CD8-positive, alpha-beta memory T cell (primary cell): Measurements from ENCODE around the gene ACAP1. TPM values are rescaled to one million over a fixed set of nuclear protein-coding genes. Genes with fewer than 3 reads are reported as not detected.

Experiments used
- CTCF ChIA-PET: fragments of 350-600 bp; sonication (Branson Sonifier 250); formaldehyde crosslinking; loops from one replicate; lab custom pipeline; 2021; ENCODE audit warnings: antibody characterized with exemption; lab: Charles Lee
- POLR2A ChIA-PET: fragments of 350-600 bp; sonication (Branson Sonifier 250); formaldehyde crosslinking; loops from one replicate; lab custom pipeline; 2021; ENCODE audit warnings: antibody characterized with exemption; lab: Charles Lee
- DNase-seq, 5 donors: peaks; one replicate each; pipeline versions ENCODE4 v3.0.0 to v3.0.0-alpha.2; 2020 to 2022; ENCODE audit warnings: mixed read lengths in 1 of 5
- H3K27ac ChIP-seq: one replicate; pipeline ENCODE4 v1.7.0; 2013; ENCODE audit warnings: low read depth, mild to moderate bottlenecking, low read length, moderate library complexity
- H3K27me3 ChIP-seq: 2 replicates; pipeline ENCODE4 v1.7.0; 2013; ENCODE audit warnings: low read length, mild to moderate bottlenecking; ENCODE audit not compliant: insufficient read depth, poor library complexity, severe bottlenecking
- H3K36me3 ChIP-seq: 2 replicates; pipeline ENCODE4 v1.7.0; 2013; ENCODE audit warnings: mild to moderate bottlenecking, low read length, moderate library complexity; ENCODE audit not compliant: insufficient read depth
- H3K4me1 ChIP-seq: 2 replicates; pipeline ENCODE4 v1.7.0; 2013; ENCODE audit warnings: mild to moderate bottlenecking, low read length, moderate library complexity; ENCODE audit not compliant: insufficient read depth
- H3K4me3 ChIP-seq: 2 replicates; pipeline ENCODE4 v1.7.0; 2013; ENCODE audit warnings: mild to moderate bottlenecking, low read length
- H3K9me3 ChIP-seq: 2 replicates; pipeline ENCODE4 v1.7.0; 2013; ENCODE audit warnings: mild to moderate bottlenecking, low read length
- H3K27ac Mint-ChIP-seq, 8 donors: one replicate each; pipeline ENCODE4 v1.8.0; 2020 to 2021; ENCODE audit warnings: mixed read lengths in 8 of 8, mild to moderate bottlenecking in 6 of 8, inconsistent platforms in 3 of 8, moderate library complexity in 3 of 8
- H3K27me3 Mint-ChIP-seq, 2 donors: one replicate each; pipeline ENCODE4 v1.8.0; 2020 to 2021; ENCODE audit warnings: mixed read lengths in 2 of 2, mild to moderate bottlenecking in 1 of 2, moderate library complexity in 1 of 2
- H3K36me3 Mint-ChIP-seq, 3 donors: one replicate each; pipeline ENCODE4 v1.8.0; 2020 to 2021; ENCODE audit warnings: mixed read lengths in 3 of 3, inconsistent platforms in 1 of 3, mild to moderate bottlenecking in 1 of 3
- H3K4me1 Mint-ChIP-seq, 3 donors: one replicate each; pipeline ENCODE4 v1.8.0; 2020 to 2021; ENCODE audit warnings: mixed read lengths in 3 of 3, inconsistent platforms in 1 of 3, mild to moderate bottlenecking in 1 of 3
- H3K4me3 Mint-ChIP-seq, 7 donors: one replicate each; pipeline ENCODE4 v1.8.0; 2020 to 2021; ENCODE audit warnings: mixed read lengths in 7 of 7, mild to moderate bottlenecking in 6 of 7, moderate library complexity in 4 of 7, inconsistent platforms in 2 of 7
- H3K9me3 Mint-ChIP-seq, 5 donors: one replicate each; pipeline ENCODE4 v1.8.0; 2020 to 2022; ENCODE audit warnings: mixed read lengths in 5 of 5, mild to moderate bottlenecking in 3 of 5, moderate library complexity in 2 of 5, inconsistent platforms in 1 of 5
- polyA plus RNA-seq: library from polyadenylated mRNA; unstranded; fragments of 300-500 nt; fragmentation: Illumina TruSeq; gene quantifications from one replicate; pipeline ENCODE4 v1.2.3, GENCODE V29; 2021
- total RNA-seq, 2 experiments: library from RNA; stranded (reverse); gene quantifications; one replicate each; pipeline ENCODE4 v1.2.3, GENCODE V29; 2021

Gene ACAP1
- total and polyA plus RNA-seq, 3 experiments from 2014 or later = 216 to 274 (median 225) TPM

GRCh38 chr17:7318121-7318860 is 18.0 kb upstream of the ACAP1 start:
- H3K27ac ChIP-seq = no peak overlapping the region
- H3K9me3 ChIP-seq = no peaks in the 10 kb centered on the region
- H3K27me3 Mint-ChIP-seq = peaks cover 0 to 2% of the 10 kb centered on the region in 2 donors
- peak overlapping the region in 4 of 8 donors; percentile 42 to 91 (median 65) for H3K27ac Mint-ChIP-seq
- peaks cover 39% of the 10 kb centered on the region for H3K36me3 ChIP-seq
- peaks cover 0 to 82% (median 11%) of the 10 kb centered on the region in 3 donors for H3K36me3 Mint-ChIP-seq
- H3K4me1 Mint-ChIP-seq = peaks cover 15 to 28% (median 21%) of the 10 kb centered on the region in 3 donors
- H3K27me3 ChIP-seq = no peaks in the 10 kb centered on the region
- CTCF ChIA-PET = interaction anchor here (1.0 to 1.4 kb wide), 3 partner anchors 13 to 37 kb away, joined by 3 to 4 read pairs (median 4); partner anchors contain the start of gene TMEM95
- no peaks in the 10 kb centered on the region for H3K9me3 Mint-ChIP-seq
- no peak for DNase-seq
- no peak overlapping the region for H3K4me3 ChIP-seq
- POLR2A ChIA-PET = no interaction called here
- H3K4me3 Mint-ChIP-seq = peak overlapping the region in 3 of 7 donors; percentile 34 to 86 (median 80)
- peaks cover 21% of the 10 kb centered on the region for H3K4me1 ChIP-seq

- Histone ChIP-seq H3K36me3 (peaks cover 36% of the 10 kb centered on the region), H3K9me3 (no peaks in the 10 kb centered on the region), H3K27ac (no peak overlapping the region), H3K27me3 (no peaks in the 10 kb centered on the region), H3K4me1 (peaks cover 13% of the 10 kb centered on the region), H3K4me3 (no peak overlapping the region)
- Mint-ChIP-seq H3K9me3 (no peaks in the 10 kb centered on the region), H3K4me3 (peak overlapping the region in 1 of 7 donors; percentile 42), H3K36me3 (peaks cover 0 to 83% (median 11%) of the 10 kb centered on the region in 3 donors), H3K4me1 (peaks cover 4 to 9% (median 6%) of the 10 kb centered on the region in 3 donors), H3K27ac (peak overlapping the region in 1 of 8 donors; percentile 27), H3K27me3 (no peaks in the 10 kb centered on the region)
- ChIA-PET POLR2A (no interaction called here), CTCF (interaction anchor here (1.2 to 9.8 kb wide), 3 partner anchors 9 to 34 kb away, joined by 4 to 85 read pairs (median 5); partner anchors contain the start of gene ACAP1)
- no peak for DNase-seq
Observed at GRCh38 chr17:7321466-7321865, 14.9 kb upstream of the ACAP1 start.

GRCh38 chr17:7322520-7323194 is 13.7 kb upstream of the ACAP1 start:
- H3K27me3 ChIP-seq = no peaks in the 10 kb centered on the region
- ChIA-PET POLR2A (interaction anchor here (0.5 kb wide), 1 partner anchor 296 kb away, joined by 3 read pairs; no protein-coding TSS in a partner anchor), CTCF (interaction anchor here (1.0 to 9.8 kb wide), 4 partner anchors 8 to 42 kb away, joined by 3 to 85 read pairs (median 6); partner anchors contain the start of gene ACAP1)
- no peak overlapping the region for H3K27ac ChIP-seq
- no peak overlapping the region for H3K4me3 ChIP-seq
- H3K36me3 ChIP-seq = peaks cover 36% of the 10 kb centered on the region
- Mint-ChIP-seq H3K27ac (no peak overlapping the region), H3K4me1 (peaks cover 4 to 15% (median 6%) of the 10 kb centered on the region in 3 donors), H3K9me3 (no peaks in the 10 kb centered on the region), H3K4me3 (no peak overlapping the region), H3K36me3 (peaks cover 0 to 83% (median 8%) of the 10 kb centered on the region in 3 donors), H3K27me3 (no peaks in the 10 kb centered on the region)
- DNase-seq = no peak
- no peaks in the 10 kb centered on the region for H3K9me3 ChIP-seq
- H3K4me1 ChIP-seq = peaks cover 13% of the 10 kb centered on the region

GRCh38 chr17:7323731-7324437 is 12.4 kb upstream of the ACAP1 start:
- peaks cover 36% of the 10 kb centered on the region for H3K36me3 ChIP-seq
- POLR2A ChIA-PET = interaction anchor here (1.0 to 1.6 kb wide), 4 partner anchors 11 to 14 kb away, joined by 3 to 7 read pairs (median 4); partner anchors contain the start of gene ACAP1
- H3K27me3 ChIP-seq = no peaks in the 10 kb centered on the region
- peaks cover 0 to 74% (median 5%) of the 10 kb centered on the region in 3 donors for H3K36me3 Mint-ChIP-seq
- H3K4me3 Mint-ChIP-seq = peak overlapping the region in 2 of 7 donors; percentile 13 to 58
- no peaks in the 10 kb centered on the region for H3K9me3 ChIP-seq
- H3K4me1 Mint-ChIP-seq = peaks cover 16 to 27% (median 16%) of the 10 kb centered on the region in 3 donors
- no peak overlapping the region for H3K4me3 ChIP-seq
- H3K9me3 Mint-ChIP-seq = no peaks in the 10 kb centered on the region
- H3K27ac Mint-ChIP-seq = peak overlapping the region in 4 of 8 donors; percentile 11 to 80 (median 39)
- peak; percentile 54 to 76 (median 57) for DNase-seq
- peaks cover 23% of the 10 kb centered on the region for H3K4me1 ChIP-seq
- no peak overlapping the region for H3K27ac ChIP-seq
- H3K27me3 Mint-ChIP-seq = no peaks in the 10 kb centered on the region
- CTCF ChIA-PET = interaction anchor here (0.5 to 9.8 kb wide), 9 partner anchors 9 to 48 kb away, joined by 3 to 85 read pairs (median 5); partner anchors contain the start of genes ACAP1 and GPS2

GRCh38 chr17:7324438-7324779 is 11.9 kb upstream of the ACAP1 start:
- H3K27ac Mint-ChIP-seq = peak overlapping the region in 2 of 8 donors; percentile 11 to 80
- Histone ChIP-seq H3K4me1 (peaks cover 23% of the 10 kb centered on the region), H3K27me3 (no peaks in the 10 kb centered on the region), H3K4me3 (no peak overlapping the region), H3K36me3 (peaks cover 36% of the 10 kb centered on the region), H3K9me3 (no peaks in the 10 kb centered on the region), H3K27ac (no peak overlapping the region)
- peak overlapping the region in 1 of 7 donors; percentile 58 for H3K4me3 Mint-ChIP-seq
- H3K36me3 Mint-ChIP-seq = peaks cover 0 to 73% (median 5%) of the 10 kb centered on the region in 3 donors
- H3K4me1 Mint-ChIP-seq = peaks cover 17 to 30% (median 18%) of the 10 kb centered on the region in 3 donors
- ChIA-PET CTCF (interaction anchor here (0.6 to 9.8 kb wide), 10 partner anchors 9 to 112 kb away, joined by 3 to 85 read pairs (median 4); partner anchors contain the start of genes ACAP1, GPS2 and TMEM256), POLR2A (interaction anchor here (1.0 to 1.6 kb wide), 4 partner anchors 10 to 15 kb away, joined by 3 to 7 read pairs (median 4); partner anchors contain the start of gene ACAP1)
- no peak for DNase-seq
- peaks cover 0 to 2% of the 10 kb centered on the region in 2 donors for H3K27me3 Mint-ChIP-seq
- no peaks in the 10 kb centered on the region for H3K9me3 Mint-ChIP-seq

- H3K4me1 Mint-ChIP-seq = peaks cover 23 to 36% (median 25%) of the 10 kb centered on the region in 3 donors
- Histone ChIP-seq H3K9me3 (no peaks in the 10 kb centered on the region), H3K36me3 (peaks cover 36% of the 10 kb centered on the region), H3K27ac (no peak overlapping the region), H3K4me1 (peaks cover 23% of the 10 kb centered on the region), H3K27me3 (no peaks in the 10 kb centered on the region), H3K4me3 (no peak overlapping the region)
- CTCF ChIA-PET = interaction anchor here (0.6 to 9.8 kb wide), 9 partner anchors 10 to 111 kb away, joined by 3 to 85 read pairs (median 4); partner anchors contain the start of genes ACAP1, GPS2 and TMEM256
- H3K4me3 Mint-ChIP-seq = no peak overlapping the region
- DNase-seq = no peak
- no peak overlapping the region for H3K27ac Mint-ChIP-seq
- H3K9me3 Mint-ChIP-seq = no peaks in the 10 kb centered on the region
- POLR2A ChIA-PET = interaction anchor here (1.0 kb wide), 2 partner anchors 9 to 11 kb away, joined by 3 read pairs; partner anchors contain the start of gene ACAP1
- peaks cover 0 to 76% (median 5%) of the 10 kb centered on the region in 3 donors for H3K36me3 Mint-ChIP-seq
- peaks cover 0 to 2% of the 10 kb centered on the region in 2 donors for H3K27me3 Mint-ChIP-seq
Observed at GRCh38 chr17:7325031-7325528, 11.2 kb upstream of the ACAP1 start.

GRCh38 chr17:7326186-7326585 is 10.1 kb upstream of the ACAP1 start:
- H3K36me3 ChIP-seq = peaks cover 28% of the 10 kb centered on the region
- no peak overlapping the region for H3K27ac ChIP-seq
- H3K9me3 ChIP-seq = no peaks in the 10 kb centered on the region
- ChIA-PET POLR2A (interaction anchor here (1.7 kb wide), 1 partner anchor 10 kb away, joined by 8 read pairs; the partner anchor contains the start of gene ACAP1), CTCF (interaction anchor here (1.1 to 9.8 kb wide), 5 partner anchors 12 to 111 kb away, joined by 3 to 85 read pairs (median 5); partner anchors contain the start of gene ACAP1)
- no peak overlapping the region for H3K4me3 ChIP-seq
- Mint-ChIP-seq H3K27ac (peak overlapping the region in 2 of 8 donors; percentile 75 to 82), H3K4me3 (peak overlapping the region in 1 of 7 donors; percentile 64), H3K36me3 (peaks cover 0 to 65% (median 2%) of the 10 kb centered on the region in 3 donors), H3K9me3 (no peaks in the 10 kb centered on the region), H3K27me3 (peaks cover 0 to 2% of the 10 kb centered on the region in 2 donors), H3K4me1 (peaks cover 26 to 44% (median 30%) of the 10 kb centered on the region in 3 donors)
- peaks cover 32% of the 10 kb centered on the region for H3K4me1 ChIP-seq
- H3K27me3 ChIP-seq = no peaks in the 10 kb centered on the region
- DNase-seq = no peak
